Lower lobe of right lung (tissue), 2 donors: ENCODE data around the gene MYOCD. TPM values are rescaled to one million over a fixed set of nuclear protein-coding genes. Genes with fewer than 3 reads are reported as not detected.

Experiments
- ATAC-seq, 2 donors: fragments of 200-7000 bp; cut with Tn5 transposase; one replicate each; pipeline ENCODE4 v1.9.1; 2020 to 2022; ENCODE audit warnings: mild to moderate bottlenecking in 2 of 2, moderate library complexity in 2 of 2
- DNase-seq: peaks from one replicate; pipeline ENCODE4 v3.0.0-alpha.2; 2020
- H3K27ac ChIP-seq: fragments of 200-600 bp; one replicate; pipeline ENCODE4 v1.8.0; 2022
- H3K27me3 ChIP-seq: fragments of 200-600 bp; one replicate; pipeline ENCODE4 v1.8.0; 2022; ENCODE audit warnings: low read depth
- H3K36me3 ChIP-seq: fragments of 200-600 bp; one replicate; pipeline ENCODE4 v1.8.0; 2022; ENCODE audit warnings: mild to moderate bottlenecking
- H3K4me1 ChIP-seq: fragments of 200-600 bp; one replicate; pipeline ENCODE4 v1.8.0; 2022
- H3K4me3 ChIP-seq: fragments of 200-600 bp; one replicate; pipeline ENCODE4 v1.8.0; 2022; ENCODE audit warnings: mild to moderate bottlenecking
- H3K9me3 ChIP-seq: fragments of 200-600 bp; one replicate; pipeline ENCODE4 v1.8.0; 2022
- intact Hi-C: fragments of 100-400 bp; cut with DNase I; formaldehyde crosslinking; loops from one replicate; pipeline ENCODE4 v1.11.0; 2022
- total RNA-seq: library from RNA; stranded (reverse); fragmentation: NEBNext Ultra II Directional; extraction: Animal tissue kit (Norgen Biotek cat#: 25700); gene quantifications from one replicate; pipeline ENCODE4 v1.2.1, GENCODE V29; 2021
- TF ChIP-seq, protein P1 (sequence below): fragments of 200-600 bp; IDR thresholded peaks from one replicate; pipeline ENCODE4 v1.8.0; 2022; ENCODE audit warnings: antibody characterized with exemption, mild to moderate bottlenecking
- donor health status: DM: no; HTN: yes; CAD: no; lungs with severe emphysema.

MYOCD gene
- total RNA-seq, 1 donor from 2014 or later = 3.6 TPM

- Histone ChIP-seq H3K27me3 (no peaks in the 10 kb centered on the region), H3K9me3 (no peaks in the 10 kb centered on the region), H3K4me1 (no peaks in the 10 kb centered on the region), H3K36me3 (no peaks in the 10 kb centered on the region), H3K27ac (no peak overlapping the region), H3K4me3 (no peak overlapping the region)
- intact Hi-C loops = no loop called here
- TF ChIP-seq, protein P1, sequence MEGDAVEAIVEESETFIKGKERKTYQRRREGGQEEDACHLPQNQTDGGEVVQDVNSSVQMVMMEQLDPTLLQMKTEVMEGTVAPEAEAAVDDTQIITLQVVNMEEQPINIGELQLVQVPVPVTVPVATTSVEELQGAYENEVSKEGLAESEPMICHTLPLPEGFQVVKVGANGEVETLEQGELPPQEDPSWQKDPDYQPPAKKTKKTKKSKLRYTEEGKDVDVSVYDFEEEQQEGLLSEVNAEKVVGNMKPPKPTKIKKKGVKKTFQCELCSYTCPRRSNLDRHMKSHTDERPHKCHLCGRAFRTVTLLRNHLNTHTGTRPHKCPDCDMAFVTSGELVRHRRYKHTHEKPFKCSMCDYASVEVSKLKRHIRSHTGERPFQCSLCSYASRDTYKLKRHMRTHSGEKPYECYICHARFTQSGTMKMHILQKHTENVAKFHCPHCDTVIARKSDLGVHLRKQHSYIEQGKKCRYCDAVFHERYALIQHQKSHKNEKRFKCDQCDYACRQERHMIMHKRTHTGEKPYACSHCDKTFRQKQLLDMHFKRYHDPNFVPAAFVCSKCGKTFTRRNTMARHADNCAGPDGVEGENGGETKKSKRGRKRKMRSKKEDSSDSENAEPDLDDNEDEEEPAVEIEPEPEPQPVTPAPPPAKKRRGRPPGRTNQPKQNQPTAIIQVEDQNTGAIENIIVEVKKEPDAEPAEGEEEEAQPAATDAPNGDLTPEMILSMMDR = no peak
- ATAC-seq (no peak), DNase-seq (no peak)
Measured at GRCh38 chr17:12643822-12644221, 21.9 kb upstream of the MYOCD start.

- intact Hi-C loops = no loop called here
- DNase-seq = no peak
- TF ChIP-seq, protein P1 = no peak
- H3K4me3 ChIP-seq = no peak overlapping the region
- H3K36me3 ChIP-seq = no peaks in the 10 kb centered on the region
- no peaks in the 10 kb centered on the region for H3K27me3 ChIP-seq
- H3K4me1 ChIP-seq = no peaks in the 10 kb centered on the region
- no peak overlapping the region for H3K27ac ChIP-seq
- ATAC-seq = no peak
- no peaks in the 10 kb centered on the region for H3K9me3 ChIP-seq
Measured at GRCh38 chr17:12644623-12645022, 21.1 kb upstream of the MYOCD start.

DNA sequence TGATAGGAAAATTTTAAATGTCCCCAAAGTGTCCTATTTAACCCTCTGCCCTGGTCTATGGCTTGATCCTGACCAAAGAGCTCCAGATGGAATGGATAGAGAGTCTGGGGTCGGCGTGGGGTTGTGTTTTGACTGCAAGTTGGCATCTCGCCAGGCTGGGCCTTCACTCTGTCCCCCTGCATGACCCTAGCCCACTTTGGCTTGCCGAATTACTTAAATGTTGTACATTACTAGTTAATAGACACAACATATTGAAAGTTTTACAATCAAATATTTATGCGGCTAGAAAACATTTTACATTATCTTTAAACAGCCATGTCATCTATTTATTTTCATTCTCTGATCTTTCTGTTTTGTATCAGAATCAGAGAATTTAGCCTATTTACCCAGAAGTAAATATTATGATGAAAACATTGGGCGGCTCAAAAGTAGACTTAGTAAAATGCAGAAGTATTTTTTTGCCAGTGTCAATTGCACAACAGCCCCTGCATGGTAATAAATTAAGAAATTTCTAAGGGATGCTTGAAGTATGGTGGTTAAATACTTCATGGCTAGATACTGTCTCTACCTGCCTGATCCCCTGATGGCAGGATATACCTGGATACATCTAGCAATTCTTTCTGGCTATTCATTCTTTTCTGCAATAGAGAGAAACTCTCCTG, 18.8 kb upstream of the MYOCD start:
- TF ChIP-seq, protein P1 = no peak
- DNase-seq = no peak
- no peak overlapping the region for H3K4me3 ChIP-seq
- no peaks in the 10 kb centered on the region for H3K27me3 ChIP-seq
- no peaks in the 10 kb centered on the region for H3K9me3 ChIP-seq
- no peaks in the 10 kb centered on the region for H3K36me3 ChIP-seq
- intact Hi-C loops = no loop called here
- H3K27ac ChIP-seq = no peak overlapping the region
- H3K4me1 ChIP-seq = no peaks in the 10 kb centered on the region
- no peak for ATAC-seq

DNA sequence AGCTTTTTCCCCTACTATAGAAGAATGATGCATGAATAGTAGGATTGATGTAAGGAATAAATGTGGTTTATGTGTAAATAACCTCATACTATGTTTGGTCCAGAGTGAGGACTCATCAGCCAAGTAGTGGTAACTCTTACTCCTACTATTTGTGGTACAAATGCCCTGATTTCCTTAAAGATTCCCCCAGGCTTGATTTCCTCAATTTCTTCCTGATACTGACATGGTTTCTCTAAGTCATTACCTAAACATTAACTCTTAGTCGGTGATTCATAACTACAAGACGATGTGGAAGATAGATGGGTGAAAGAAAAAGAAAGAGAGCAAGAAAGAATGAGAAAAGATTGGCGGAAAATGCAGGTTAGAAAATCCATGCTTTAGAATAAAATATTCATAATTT, 17.2 kb upstream of the MYOCD start:
- no peak overlapping the region for H3K27ac ChIP-seq
- intact Hi-C loops = no loop called here
- no peaks in the 10 kb centered on the region for H3K9me3 ChIP-seq
- no peaks in the 10 kb centered on the region for H3K36me3 ChIP-seq
- H3K4me3 ChIP-seq = no peak overlapping the region
- H3K27me3 ChIP-seq = no peaks in the 10 kb centered on the region
- DNase-seq (no peak), ATAC-seq (no peak)
- no peaks in the 10 kb centered on the region for H3K4me1 ChIP-seq
- TF ChIP-seq, protein P1 = no peak

- ATAC-seq (no peak), DNase-seq (no peak)
- H3K27ac ChIP-seq = no peak overlapping the region
- H3K36me3 ChIP-seq = no peaks in the 10 kb centered on the region
- intact Hi-C loops = no loop called here
- no peaks in the 10 kb centered on the region for H3K4me1 ChIP-seq
- H3K9me3 ChIP-seq = no peaks in the 10 kb centered on the region
- TF ChIP-seq, protein P1 = no peak
- no peaks in the 10 kb centered on the region for H3K27me3 ChIP-seq
- H3K4me3 ChIP-seq = no peak overlapping the region
Measured at GRCh38 chr17:12655936-12656335, 9.8 kb upstream of the MYOCD start.

DNA sequence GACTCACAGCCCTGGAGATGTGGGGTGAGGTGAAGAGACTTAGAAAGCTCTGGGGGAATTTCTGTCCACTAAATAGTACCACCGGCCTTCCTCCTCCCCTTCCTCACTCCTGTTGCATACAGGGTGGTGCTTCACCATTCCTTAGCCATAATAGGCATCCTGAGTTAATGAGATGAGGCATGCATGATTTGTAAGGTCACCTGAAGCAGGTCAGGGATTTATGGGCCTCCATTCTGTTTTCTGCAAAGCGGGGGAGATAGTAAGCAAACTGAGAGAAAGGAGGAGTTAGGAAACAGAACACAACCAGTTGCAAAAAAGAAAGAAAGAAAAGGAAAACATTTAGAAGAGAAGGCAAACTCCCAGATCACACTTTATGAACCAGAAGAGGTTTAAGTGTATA, 9.3 kb upstream of the MYOCD start:
- TF ChIP-seq, protein P1 = no peak
- intact Hi-C loops = no loop called here
- no peak for ATAC-seq

More for the DNA sequence above, 9.3 kb upstream of the MYOCD start:
- no peak for DNase-seq
- H3K27me3 ChIP-seq = peaks cover under 1% of the 10 kb centered on the region
- no peak overlapping the region for H3K27ac ChIP-seq
- H3K36me3 ChIP-seq = no peaks in the 10 kb centered on the region
- no peak overlapping the region for H3K4me3 ChIP-seq
- no peaks in the 10 kb centered on the region for H3K4me1 ChIP-seq
- H3K9me3 ChIP-seq = no peaks in the 10 kb centered on the region
